ENCODE measurements around the gene DPEP3.

Gene DPEP3

GRCh38 chr16:67928561-67929364 lies 51.5 kb downstream of the DPEP3 start:
- DNase-seq = peak; percentile 25

GRCh38 chr16:67928147-67928546 lies 52.2 kb downstream of the DPEP3 start:
- DNase-seq = no peak

- no peak for DNase-seq
Observed at GRCh38 chr16:67927131-67927941, 53.0 kb downstream of the DPEP3 start.

- no peak for DNase-seq
Observed at GRCh38 chr16:67926181-67926750, 54.0 kb downstream of the DPEP3 start.

Measured in GF-D8 (cell line).